Gastrocnemius medialis (tissue), 4 donors: ENCODE measurements around the gene FBXW2. TPM values are rescaled to one million over a fixed set of nuclear protein-coding genes. Genes with fewer than 3 reads are reported as not detected.

Experiments
- ATAC-seq, 2 donors: fragments of 150-250 bp; one replicate each; pipeline ENCODE4 v1.9.1; 2016
- DNase-seq, 2 donors: peaks; one replicate each; pipeline ENCODE4 v3.0.0-alpha.2; 2019
- H3K27ac ChIP-seq, 4 donors: fragments of 200-600 bp; sonication (generic); 1 replicate in 1 of 4; 2 replicates in 3 of 4; pipeline ENCODE4 v1.5.1; 2016 to 2018; ENCODE audit warnings: mild to moderate bottlenecking in 2 of 4, moderate library complexity in 1 of 4
- H3K27me3 ChIP-seq, 3 donors: fragments of 200-600 bp; sonication (generic) in 2 of 3; 1 replicate in 1 of 3; 2 replicates in 2 of 3; pipeline versions ENCODE4 v1.5.1 to v1.6.0; 2016 to 2019; ENCODE audit warnings: mild to moderate bottlenecking in 1 of 3, moderate library complexity in 1 of 3
- H3K36me3 ChIP-seq, 2 donors: fragments of 200-600 bp; sonication (generic) in 1 of 2; one replicate each; pipeline ENCODE4 v1.5.1; 2017 to 2018
- H3K4me1 ChIP-seq, 2 donors: fragments of 200-600 bp; sonication (generic) in 1 of 2; one replicate each; pipeline ENCODE4 v1.5.1; 2016 to 2017; ENCODE audit warnings: mild to moderate bottlenecking in 2 of 2
- H3K4me3 ChIP-seq, 4 donors: fragments of 200-600 bp; sonication (generic) in 3 of 4; 1 replicate in 1 of 4; 2 replicates in 3 of 4; pipeline ENCODE4 v1.5.1; 2016 to 2019; ENCODE audit warnings: mild to moderate bottlenecking in 2 of 4
- H3K9me3 ChIP-seq, 3 donors: fragments of 200-600 bp; sonication (generic) in 2 of 3; 1 replicate in 1 of 3; 2 replicates in 2 of 3; pipeline ENCODE4 v1.5.1; 2016 to 2019
- CTCF ChIP-seq, 5 experiments: fragments of 450-650 bp in 3 of 5; fragments of 200-600 bp in 2 of 5; sonication (generic) in 2 of 5; IDR thresholded peaks in 4 of 5; conservative IDR thresholded peaks in 1 of 5; 1 replicate in 4 of 5; 2 replicates in 1 of 5; pipeline ENCODE4 v1.5.1; 2016 to 2019; ENCODE audit warnings: antibody characterized with exemption in 5 of 5, mild to moderate bottlenecking in 3 of 5, moderate library complexity in 3 of 5
- POLR2A ChIP-seq, 2 donors: fragments of 450-650 bp; IDR thresholded peaks; one replicate each; pipeline ENCODE4 v1.6.1; 2017; ENCODE audit warnings: antibody characterized with exemption in 2 of 2, mild to moderate bottlenecking in 2 of 2, moderate library complexity in 2 of 2
- in situ Hi-C, 4 donors: fragments of 200-750 bp; cut with MboI; loops; one replicate each; pipeline versions ENCODE4 v1.15.0 to v1.8.0; 2017; ENCODE audit warnings: low sequenced_read_pairs in 4 of 4
- intact Hi-C: fragments of 100-400 bp; cut with DNase I; formaldehyde crosslinking; loops from one replicate; pipeline ENCODE4 v1.15.1; 2023; ENCODE audit warnings: low total_unique reads
- total RNA-seq, 4 donors: library from RNA; depleted of rRNA; stranded (reverse); fragments of >200 nt; gene quantifications; one replicate each; pipeline versions ENCODE4 v1.1.0 to v1.2.3, GENCODE V29; 2016

Gene FBXW2
- total RNA-seq, 4 donors from 2014 or later, result 17.0 to 20.0 (median 19.0) TPM

GRCh38 chr9:120720404-120720803, 72.8 kb downstream of the FBXW2 start:
- no peak overlapping the region for H3K4me3 ChIP-seq
- in situ Hi-C loops, result no loop called here
- intact Hi-C loops, result no loop called here
- no peak for ATAC-seq
- no peaks in the 10 kb centered on the region for H3K9me3 ChIP-seq
- no peak for DNase-seq
- H3K27me3 ChIP-seq, result no peaks in the 10 kb centered on the region
- peaks cover 0 to 3% of the 10 kb centered on the region in 2 donors for H3K4me1 ChIP-seq
- TF ChIP-seq POLR2A (IDR thresholded peaks at IDR 0.05), result no peak
- no peak for TF ChIP-seq CTCF (IDR thresholded peaks at IDR 0.05 in 4 of 5, conservative IDR thresholded peaks at IDR 0.05 in 1 of 5)
- no peak overlapping the region for H3K27ac ChIP-seq
- no peaks in the 10 kb centered on the region for H3K36me3 ChIP-seq

DNA sequence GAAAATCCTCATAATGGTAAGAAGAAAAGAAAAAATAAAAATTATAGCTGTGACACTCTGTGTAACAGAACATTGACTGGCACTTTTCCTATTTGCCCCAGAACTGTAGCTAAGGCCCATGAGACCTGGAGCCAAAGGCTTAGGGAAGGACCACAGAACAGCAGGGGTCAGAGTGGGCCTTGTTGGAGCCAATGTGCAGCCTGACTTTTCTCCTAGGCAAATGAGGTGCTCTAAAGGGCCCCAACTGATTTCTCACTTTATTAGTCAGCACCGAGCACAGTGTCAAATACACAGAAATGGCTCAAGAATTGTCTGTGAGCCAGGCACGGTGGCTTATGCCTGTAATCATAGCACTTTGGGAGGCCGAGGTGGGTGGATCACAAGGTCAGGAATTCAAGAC, 74.9 kb downstream of the FBXW2 start:
- TF ChIP-seq POLR2A (IDR thresholded peaks at IDR 0.05) (no peak), CTCF (IDR thresholded peaks at IDR 0.05 in 4 of 5, conservative IDR thresholded peaks at IDR 0.05 in 1 of 5) (no peak)
- H3K4me3 ChIP-seq, result no peak overlapping the region
- DNase-seq (no peak), ATAC-seq (no peak)
- H3K9me3 ChIP-seq, result no peaks in the 10 kb centered on the region
- no peaks in the 10 kb centered on the region for H3K36me3 ChIP-seq
- in situ Hi-C loops, result no loop called here
- H3K4me1 ChIP-seq, result peaks cover 0 to 13% of the 10 kb centered on the region in 2 donors
- intact Hi-C loops, result no loop called here
- H3K27me3 ChIP-seq, result no peaks in the 10 kb centered on the region
- no peak overlapping the region for H3K27ac ChIP-seq

- no peak overlapping the region for H3K27ac ChIP-seq
- H3K36me3 ChIP-seq, result no peaks in the 10 kb centered on the region
- H3K4me3 ChIP-seq, result no peak overlapping the region
- H3K27me3 ChIP-seq, result no peaks in the 10 kb centered on the region
- H3K4me1 ChIP-seq, result peaks cover 11 to 22% of the 10 kb centered on the region in 2 donors
- TF ChIP-seq POLR2A (IDR thresholded peaks at IDR 0.05) (no peak), CTCF (IDR thresholded peaks at IDR 0.05 in 4 of 5, conservative IDR thresholded peaks at IDR 0.05 in 1 of 5) (no peak)
- in situ Hi-C loops (no loop called here), intact Hi-C loops (no loop called here)
- DNase-seq (no peak), ATAC-seq (no peak)
- no peaks in the 10 kb centered on the region for H3K9me3 ChIP-seq
Measured at GRCh38 chr9:120717176-120717575, 76.0 kb downstream of the FBXW2 start.

GRCh38 chr9:120716483-120716882, 76.7 kb downstream of the FBXW2 start:
- no peak for TF ChIP-seq CTCF (IDR thresholded peaks at IDR 0.05 in 4 of 5, conservative IDR thresholded peaks at IDR 0.05 in 1 of 5)
- TF ChIP-seq POLR2A (IDR thresholded peaks at IDR 0.05), result no peak
- Histone ChIP-seq H3K27me3 (no peaks in the 10 kb centered on the region), H3K4me1 (peaks cover 16 to 29% of the 10 kb centered on the region in 2 donors), H3K4me3 (no peak overlapping the region), H3K9me3 (no peaks in the 10 kb centered on the region), H3K27ac (no peak overlapping the region), H3K36me3 (no peaks in the 10 kb centered on the region)
- intact Hi-C loops, result no loop called here
- DNase-seq, result no peak
- in situ Hi-C loops, result no loop called here
- ATAC-seq, result no peak

DNA sequence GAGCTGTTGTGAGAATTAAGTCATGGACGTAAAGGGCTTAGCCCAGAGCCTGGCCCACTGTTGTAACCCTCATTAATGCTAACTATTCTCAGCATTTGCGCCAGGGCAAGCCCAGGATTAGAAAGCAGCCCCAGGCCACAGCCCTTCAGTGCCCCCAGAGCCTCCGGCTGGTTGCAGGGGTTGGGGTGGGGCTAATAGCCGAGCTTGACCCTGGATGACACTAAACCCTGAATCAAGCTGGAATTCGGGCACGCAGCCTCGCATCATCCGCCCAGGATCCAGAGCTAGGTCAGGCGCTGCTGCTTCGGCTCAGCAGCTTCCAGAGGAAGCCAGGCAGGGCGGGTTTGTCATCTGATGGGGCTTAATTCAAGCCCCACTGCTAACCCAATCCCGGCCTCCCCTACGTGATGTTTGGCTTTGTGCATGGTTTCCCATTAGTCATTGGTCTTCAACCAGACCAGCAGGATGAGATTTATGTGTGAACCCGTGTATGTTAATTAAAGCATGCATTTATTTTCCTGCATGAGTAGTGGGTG, 77.8 kb downstream of the FBXW2 start:
- in situ Hi-C loops, result no loop called here
- TF ChIP-seq POLR2A (IDR thresholded peaks at IDR 0.05) (no peak), CTCF (IDR thresholded peaks at IDR 0.05 in 4 of 5, conservative IDR thresholded peaks at IDR 0.05 in 1 of 5) (no peak)
- DNase-seq, result peak; percentile 6 to 32
- Histone ChIP-seq H3K36me3 (no peaks in the 10 kb centered on the region), H3K4me3 (peak overlapping the region in 3 of 4 donors; percentile 66 to 90 (median 74)), H3K27ac (peak overlapping the region in 3 of 4 donors; percentile 72 to 75 (median 73)), H3K27me3 (no peaks in the 10 kb centered on the region), H3K4me1 (peaks cover 26 to 39% of the 10 kb centered on the region in 2 donors), H3K9me3 (no peaks in the 10 kb centered on the region)
- intact Hi-C loops, result loop anchor here (2.0 kb wide), 2 partner anchors 77 to 153 kb away; partner anchors contain the start of gene FBXW2
- ATAC-seq, result no peak
